Fibroblast of pulmonary artery (primary cell): ENCODE data around the gene ITGA11.
A peak's percentile ranks its signal among the peaks of the same experiment; 100 is the strongest.

Source experiments
- DNase-seq: peaks from one replicate; pipeline ENCODE4 v3.0.0-alpha.2; 2010; ENCODE audit warnings: low read depth
- H3K4me3 ChIP-seq: replicated peaks from 2 replicates; pipeline ENCODE4 v1.5.1; 2011; ENCODE audit warnings: low read depth, mild to moderate bottlenecking, control low read depth, low read length, moderate library complexity
- TF ChIP-seq, protein P1 (sequence below): IDR thresholded peaks from 2 replicates; pipeline ENCODE4 v1.5.1; 2011; ENCODE audit warnings: mild to moderate bottlenecking, control low read depth, low read length, inconsistent platforms; ENCODE audit errors: missing control alignments

Gene ITGA11

DNA sequence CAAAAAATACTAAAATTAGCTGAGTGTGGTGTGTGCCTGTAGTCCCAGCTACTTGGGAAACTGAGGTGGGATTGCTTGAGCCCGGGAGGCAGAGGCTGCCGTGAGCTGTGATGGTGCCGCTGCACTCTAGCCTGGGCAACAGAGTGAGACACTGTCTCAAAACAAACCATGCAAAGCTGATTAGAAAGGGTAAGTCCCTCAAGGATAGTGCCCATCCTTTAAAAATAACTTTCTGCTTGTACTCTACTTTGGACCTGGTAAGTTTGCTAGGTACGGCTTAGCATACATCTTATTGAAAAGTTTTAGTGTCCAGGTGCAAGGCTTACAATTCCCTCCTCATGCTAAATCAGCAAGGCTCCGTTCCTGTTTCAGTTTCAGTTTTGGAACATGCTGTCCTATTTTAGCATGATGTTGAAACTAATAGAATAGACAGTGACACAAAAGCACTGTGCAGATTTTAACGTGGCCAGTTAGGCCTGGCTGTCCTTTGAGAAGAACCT lies 133.0 kb downstream of the ITGA11 start:
- H3K4me3 ChIP-seq, result no peak overlapping the region
- TF ChIP-seq, protein P1, sequence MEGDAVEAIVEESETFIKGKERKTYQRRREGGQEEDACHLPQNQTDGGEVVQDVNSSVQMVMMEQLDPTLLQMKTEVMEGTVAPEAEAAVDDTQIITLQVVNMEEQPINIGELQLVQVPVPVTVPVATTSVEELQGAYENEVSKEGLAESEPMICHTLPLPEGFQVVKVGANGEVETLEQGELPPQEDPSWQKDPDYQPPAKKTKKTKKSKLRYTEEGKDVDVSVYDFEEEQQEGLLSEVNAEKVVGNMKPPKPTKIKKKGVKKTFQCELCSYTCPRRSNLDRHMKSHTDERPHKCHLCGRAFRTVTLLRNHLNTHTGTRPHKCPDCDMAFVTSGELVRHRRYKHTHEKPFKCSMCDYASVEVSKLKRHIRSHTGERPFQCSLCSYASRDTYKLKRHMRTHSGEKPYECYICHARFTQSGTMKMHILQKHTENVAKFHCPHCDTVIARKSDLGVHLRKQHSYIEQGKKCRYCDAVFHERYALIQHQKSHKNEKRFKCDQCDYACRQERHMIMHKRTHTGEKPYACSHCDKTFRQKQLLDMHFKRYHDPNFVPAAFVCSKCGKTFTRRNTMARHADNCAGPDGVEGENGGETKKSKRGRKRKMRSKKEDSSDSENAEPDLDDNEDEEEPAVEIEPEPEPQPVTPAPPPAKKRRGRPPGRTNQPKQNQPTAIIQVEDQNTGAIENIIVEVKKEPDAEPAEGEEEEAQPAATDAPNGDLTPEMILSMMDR, result no peak
- no peak for DNase-seq

DNA sequence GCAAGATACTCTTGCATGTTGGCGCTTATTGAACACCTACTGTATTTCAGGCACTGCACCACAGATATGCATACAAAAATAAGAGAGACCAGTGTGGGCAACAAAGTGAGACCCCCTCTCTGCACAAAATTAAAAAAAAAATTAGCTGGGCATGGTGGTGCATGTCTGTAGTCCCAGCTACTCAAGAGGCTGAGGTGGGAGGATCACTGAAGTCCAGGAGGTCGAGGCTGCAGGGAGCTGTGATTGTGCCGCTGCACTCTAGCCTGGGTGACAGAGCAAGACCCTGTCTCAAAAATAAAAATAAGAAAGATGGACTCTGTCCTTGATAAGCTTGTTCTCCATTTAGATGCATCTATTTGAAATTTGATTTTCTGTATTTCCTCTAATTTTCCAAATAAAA lies 133.6 kb downstream of the ITGA11 start:
- no peak for DNase-seq
- no peak overlapping the region for H3K4me3 ChIP-seq
- TF ChIP-seq, protein P1, result no peak

DNA sequence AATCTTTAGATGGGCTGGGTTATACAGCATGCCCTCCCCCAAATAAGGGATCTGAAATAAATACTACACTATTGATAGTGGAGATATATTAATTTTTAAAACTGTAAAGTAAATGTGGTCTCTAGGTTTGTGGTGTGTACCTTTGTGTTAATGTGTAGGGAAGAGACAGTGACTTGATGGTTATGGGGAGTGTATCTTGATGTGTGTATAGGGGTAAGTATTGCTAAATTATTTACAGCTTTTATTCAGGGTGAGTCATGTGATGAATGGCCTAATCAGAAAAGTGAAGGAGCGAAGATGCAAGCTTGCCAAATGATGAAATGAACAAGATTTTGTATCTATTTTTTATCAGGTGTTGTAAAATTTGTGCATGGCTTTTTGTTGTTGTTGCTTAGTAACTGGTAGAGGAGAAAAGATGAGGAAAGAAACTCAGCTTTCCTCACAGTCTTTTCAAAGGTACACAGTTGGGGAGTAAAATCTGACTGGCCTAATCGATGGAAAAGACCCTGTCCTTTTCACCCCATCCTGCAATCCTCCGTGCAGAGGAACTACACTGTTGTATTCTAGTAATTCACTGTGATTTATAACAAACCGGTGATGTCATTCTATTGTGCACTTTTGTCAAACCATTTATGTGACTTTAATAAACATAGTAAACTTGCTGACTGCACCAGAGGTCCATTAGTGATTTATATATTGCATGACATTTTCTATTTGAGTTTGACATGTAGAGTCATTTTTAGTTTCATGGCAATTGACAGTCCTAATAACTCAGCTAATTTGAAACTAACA lies 136.8 kb downstream of the ITGA11 start:
- DNase-seq, result peak; percentile 31
- TF ChIP-seq, protein P1, result no peak
- H3K4me3 ChIP-seq, result no peak overlapping the region

DNA sequence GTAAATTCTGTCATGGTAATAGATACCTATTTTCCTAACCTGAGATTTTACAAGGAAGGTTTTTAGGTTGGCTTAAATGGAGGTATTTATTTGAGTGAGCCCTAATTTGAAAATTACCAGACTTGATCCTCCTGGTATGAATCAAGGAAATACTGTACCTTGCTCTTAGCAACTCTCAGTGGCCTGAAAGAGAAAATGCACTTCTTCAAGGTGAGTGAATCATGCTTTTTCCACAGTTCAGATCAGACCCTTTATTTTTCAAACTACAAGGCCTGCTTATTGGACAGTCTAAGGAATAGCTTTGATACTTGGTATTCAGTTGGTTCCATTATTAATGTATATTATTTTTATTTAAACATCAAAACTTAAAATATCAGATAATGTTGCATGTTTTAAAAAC lies 139.0 kb downstream of the ITGA11 start:
- no peak overlapping the region for H3K4me3 ChIP-seq
- DNase-seq, result no peak
- TF ChIP-seq, protein P1, result no peak

DNA sequence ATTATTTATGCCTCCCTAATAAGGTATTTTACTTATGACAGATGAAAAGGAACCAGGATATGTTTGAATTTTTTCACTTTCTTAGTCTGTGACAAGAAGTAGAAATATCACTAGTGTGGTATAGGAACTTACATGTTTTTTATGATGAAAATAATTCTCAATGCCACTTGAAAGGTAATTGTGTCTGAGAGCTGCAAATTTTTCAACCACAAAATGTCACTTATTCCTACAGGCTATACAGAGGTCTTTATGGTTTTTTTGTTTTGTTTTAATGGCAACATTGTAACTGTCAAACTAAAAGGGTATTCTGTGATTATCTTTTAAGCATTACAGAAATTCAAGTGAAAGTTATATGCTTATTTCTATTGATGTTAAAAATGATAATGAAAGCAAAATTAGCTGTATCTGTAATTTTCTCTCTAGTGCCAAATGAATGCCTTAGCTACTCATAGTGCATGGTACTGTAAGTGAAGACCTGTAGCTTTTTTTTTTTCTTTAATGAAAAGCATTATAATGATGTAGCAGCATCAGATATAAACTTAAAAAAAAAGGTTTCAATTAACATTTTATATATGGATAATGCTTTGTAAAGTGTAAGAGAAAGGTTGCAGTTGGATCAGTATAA lies 139.7 kb downstream of the ITGA11 start:
- H3K4me3 ChIP-seq, result no peak overlapping the region
- DNase-seq, result no peak
- TF ChIP-seq, protein P1, result no peak

DNA sequence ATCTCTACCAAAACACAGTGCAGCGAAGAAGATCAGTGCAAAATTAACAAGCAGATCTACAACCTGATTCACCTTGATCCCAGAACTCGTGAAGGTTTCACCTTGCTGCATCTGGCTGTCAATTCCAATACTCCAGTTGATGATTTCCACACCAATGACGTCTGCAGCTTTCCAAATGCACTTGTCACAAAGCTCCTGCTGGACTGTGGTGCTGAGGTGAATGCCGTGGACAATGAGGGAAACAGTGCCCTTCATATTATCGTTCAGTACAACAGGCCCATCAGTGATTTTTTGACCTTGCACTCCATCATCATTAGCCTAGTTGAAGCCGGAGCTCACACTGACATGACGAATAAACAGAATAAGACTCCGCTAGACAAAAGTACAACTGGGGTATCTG lies 141.2 kb downstream of the ITGA11 start:
- TF ChIP-seq, protein P1, result no peak
- no peak for DNase-seq
- no peak overlapping the region for H3K4me3 ChIP-seq
